K562 (cell line): ENCODE results near the gene ANK2.

Source experiments
- ARHGAP35 ChIP-seq: fragments of 450-650 bp; IDR thresholded peaks from 2 replicates; pipeline ENCODE4 v1.6.1; 2018; ENCODE audit not compliant: partially characterized antibody
- CEBPB ChIP-seq: fragments of 450-650 bp; IDR thresholded peaks from 2 replicates; pipeline ENCODE4 v1.6.1; 2016; ENCODE audit warnings: missing genetic modification characterization, missing compliant biosample characterization
- E4F1 ChIP-seq: fragments of 250-450 bp; sonication (Bioruptor Pico); IDR thresholded peaks from 2 replicates; pipeline ENCODE4 v1.5.0; 2021; ENCODE audit warnings: mild to moderate bottlenecking, borderline replicate concordance
- EZH2 ChIP-seq: IDR thresholded peaks from 2 replicates; pipeline ENCODE4 v1.6.1; 2012; ENCODE audit warnings: low read depth, mild to moderate bottlenecking, inconsistent platforms, low read length, borderline replicate concordance
- KAT2B ChIP-seq: IDR thresholded peaks from one replicate; pipeline ENCODE4 v1.6.1; 2012; ENCODE audit warnings: low read depth, mild to moderate bottlenecking, control low read depth, inconsistent platforms, low read length, moderate library complexity
- LCOR ChIP-seq: sonication (generic); formaldehyde crosslinking; IDR thresholded peaks from 2 replicates; pipeline ENCODE4 v1.8.0; 2022; ENCODE audit warnings: mild to moderate bottlenecking, missing genetic modification reagents
- LEF1 ChIP-seq: fragments of 450-650 bp; IDR thresholded peaks from 2 replicates; pipeline ENCODE4 v1.6.1; 2016; ENCODE audit warnings: mild to moderate bottlenecking
- NR2C2 ChIP-seq, 2 experiments: fragments of 200-800 bp in 1 of 2; sonication (Bioruptor generic) in 1 of 2; sonication (generic) in 1 of 2; formaldehyde crosslinking in 1 of 2; IDR thresholded peaks; 2 replicates each; pipeline versions ENCODE4 v1.6.1 to v1.8.0; 2016 to 2022; ENCODE audit warnings: mild to moderate bottlenecking in 1 of 2, missing compliant biosample characterization in 1 of 2, missing genetic modification characterization in 1 of 2, missing genetic modification reagents in 1 of 2
- ZNF551 ChIP-seq: fragments of 250-450 bp; sonication (Bioruptor Pico); IDR thresholded peaks from 2 replicates; pipeline ENCODE4 v1.5.0; 2021; ENCODE audit warnings: mild to moderate bottlenecking, moderate library complexity
- TF ChIP-seq, protein P1 (sequence below), 3 experiments: IDR thresholded peaks in 2 of 3; conservative IDR thresholded peaks in 1 of 3; 2 replicates each; pipeline ENCODE4 v1.5.1; 2011 to 2012; ENCODE audit warnings: low read length in 3 of 3, mild to moderate bottlenecking in 3 of 3, control low read depth in 2 of 3, improper control_type of control experiment in 1 of 3, inconsistent platforms in 1 of 3, low read depth in 1 of 3, mixed read lengths in 1 of 3, moderate library complexity in 1 of 3; ENCODE audit not compliant: insufficient read depth in 2 of 3
- TF ChIP-seq, protein P2 (sequence below): sonication (generic); formaldehyde crosslinking; IDR thresholded peaks from 2 replicates; pipeline ENCODE4 v1.8.1; 2023; ENCODE audit warnings: mild to moderate bottlenecking, missing genetic modification reagents

DNA sequence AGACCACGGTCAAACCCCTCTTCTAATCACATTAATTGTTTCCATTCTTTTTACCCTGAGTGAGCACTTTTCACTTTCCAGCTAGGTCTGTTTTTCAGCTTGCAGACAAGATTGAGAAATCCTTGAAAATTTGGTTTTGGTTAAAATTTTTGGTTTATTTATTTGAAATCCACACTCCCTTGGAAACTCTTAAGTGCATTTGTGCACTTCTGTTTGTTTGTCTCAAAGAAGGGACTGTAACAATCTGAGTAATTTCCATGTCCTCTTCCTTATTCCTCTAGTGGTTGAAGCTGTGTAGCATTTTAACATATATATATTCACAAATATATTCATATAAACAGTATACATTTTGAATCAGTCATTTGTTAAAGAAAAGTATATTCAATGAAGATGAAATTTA, 333.3 kb downstream of the ANK2 start:
- TF ChIP-seq E4F1 = no peak
- TF ChIP-seq EZH2 = no peak
- no peak for TF ChIP-seq CEBPB (tag)
- no peak for TF ChIP-seq LEF1
- TF ChIP-seq, protein P1, sequence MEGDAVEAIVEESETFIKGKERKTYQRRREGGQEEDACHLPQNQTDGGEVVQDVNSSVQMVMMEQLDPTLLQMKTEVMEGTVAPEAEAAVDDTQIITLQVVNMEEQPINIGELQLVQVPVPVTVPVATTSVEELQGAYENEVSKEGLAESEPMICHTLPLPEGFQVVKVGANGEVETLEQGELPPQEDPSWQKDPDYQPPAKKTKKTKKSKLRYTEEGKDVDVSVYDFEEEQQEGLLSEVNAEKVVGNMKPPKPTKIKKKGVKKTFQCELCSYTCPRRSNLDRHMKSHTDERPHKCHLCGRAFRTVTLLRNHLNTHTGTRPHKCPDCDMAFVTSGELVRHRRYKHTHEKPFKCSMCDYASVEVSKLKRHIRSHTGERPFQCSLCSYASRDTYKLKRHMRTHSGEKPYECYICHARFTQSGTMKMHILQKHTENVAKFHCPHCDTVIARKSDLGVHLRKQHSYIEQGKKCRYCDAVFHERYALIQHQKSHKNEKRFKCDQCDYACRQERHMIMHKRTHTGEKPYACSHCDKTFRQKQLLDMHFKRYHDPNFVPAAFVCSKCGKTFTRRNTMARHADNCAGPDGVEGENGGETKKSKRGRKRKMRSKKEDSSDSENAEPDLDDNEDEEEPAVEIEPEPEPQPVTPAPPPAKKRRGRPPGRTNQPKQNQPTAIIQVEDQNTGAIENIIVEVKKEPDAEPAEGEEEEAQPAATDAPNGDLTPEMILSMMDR (IDR thresholded peaks at IDR 0.05 in 2 of 3, conservative IDR thresholded peaks at IDR 0.05 in 1 of 3; ENCODE audit: insufficient read depth in 2 of 3, low read depth in 1 of 3, low read length in 3 of 3) = no peak
- TF ChIP-seq, protein P2, sequence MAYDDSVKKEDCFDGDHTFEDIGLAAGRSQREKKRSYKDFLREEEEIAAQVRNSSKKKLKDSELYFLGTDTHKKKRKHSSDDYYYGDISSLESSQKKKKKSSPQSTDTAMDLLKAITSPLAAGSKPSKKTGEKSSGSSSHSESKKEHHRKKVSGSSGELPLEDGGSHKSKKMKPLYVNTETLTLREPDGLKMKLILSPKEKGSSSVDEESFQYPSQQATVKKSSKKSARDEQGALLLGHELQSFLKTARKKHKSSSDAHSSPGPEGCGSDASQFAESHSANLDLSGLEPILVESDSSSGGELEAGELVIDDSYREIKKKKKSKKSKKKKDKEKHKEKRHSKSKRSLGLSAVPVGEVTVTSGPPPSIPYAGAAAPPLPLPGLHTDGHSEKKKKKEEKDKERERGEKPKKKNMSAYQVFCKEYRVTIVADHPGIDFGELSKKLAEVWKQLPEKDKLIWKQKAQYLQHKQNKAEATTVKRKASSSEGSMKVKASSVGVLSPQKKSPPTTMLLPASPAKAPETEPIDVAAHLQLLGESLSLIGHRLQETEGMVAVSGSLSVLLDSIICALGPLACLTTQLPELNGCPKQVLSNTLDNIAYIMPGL (CRISPR knock-in tag) = no peak
- no peak for TF ChIP-seq KAT2B
- TF ChIP-seq ZNF551 (CRISPR knock-in tag) = no peak
- TF ChIP-seq ARHGAP35 = no peak
- no peak for TF ChIP-seq LCOR (CRISPR knock-in tag)
- TF ChIP-seq NR2C2 (CRISPR knock-in tag; IDR thresholded peaks at IDR 0.05) = no peak
- no peak for TF ChIP-seq NR2C2 (tag; IDR thresholded peaks at IDR 0.05)
